ENCODE data around the gene UROC1. TPM values are rescaled to one million over a fixed set of nuclear protein-coding genes. Genes with fewer than 3 reads are reported as not detected.

Gene UROC1
- total and polyA plus RNA-seq, 9 of the 15 experiments (the other 6 are each of a cell fraction or from before 2014, with no cell fraction given) = not detected

DNA sequence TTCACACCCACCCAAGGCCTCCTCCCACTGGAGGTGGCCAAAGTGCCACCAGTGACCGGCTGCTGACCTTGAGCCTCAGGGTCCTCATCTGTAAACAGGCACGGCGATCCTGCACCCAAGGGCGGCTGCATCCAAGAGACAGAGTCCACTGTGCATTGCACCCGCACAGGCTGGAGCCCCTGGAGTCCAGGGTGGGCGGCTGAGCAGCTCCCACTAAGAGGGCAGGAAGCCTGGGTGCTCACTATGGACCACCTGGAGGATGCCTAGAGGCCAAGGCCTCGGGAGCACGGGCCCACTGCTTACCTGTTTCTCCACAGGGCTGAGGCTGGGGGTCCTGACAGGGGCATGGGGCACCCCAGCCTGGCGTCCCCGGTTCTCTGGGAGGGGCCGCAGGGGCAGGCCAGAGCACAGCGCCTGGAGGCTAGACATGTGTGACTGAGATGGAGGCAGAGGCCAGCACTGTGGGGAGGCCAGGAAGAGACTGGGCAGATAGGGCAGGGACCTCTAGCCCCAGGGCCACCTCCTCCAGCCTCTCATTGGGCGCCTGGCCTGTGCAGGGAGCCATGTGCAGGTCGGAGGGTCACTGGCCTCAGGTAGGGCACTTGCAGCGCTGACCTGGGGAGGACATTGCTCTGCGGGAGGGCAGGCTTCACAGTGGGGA lies at the start of gene UROC1 (continued):
- TF ChIP-seq NKRF (IDR thresholded peaks at IDR 0.05; ENCODE audit: borderline replicate concordance) (no peak), TRIM24 (IDR thresholded peaks at IDR 0.05) (no peak), ZNF695 (CRISPR knock-in tag; IDR thresholded peaks at IDR 0.05) (no peak), TFE3 (CRISPR knock-in tag; IDR thresholded peaks at IDR 0.05) (no peak), BCL6 (CRISPR knock-in tag; IDR thresholded peaks at IDR 0.05) (no peak)

DNA sequence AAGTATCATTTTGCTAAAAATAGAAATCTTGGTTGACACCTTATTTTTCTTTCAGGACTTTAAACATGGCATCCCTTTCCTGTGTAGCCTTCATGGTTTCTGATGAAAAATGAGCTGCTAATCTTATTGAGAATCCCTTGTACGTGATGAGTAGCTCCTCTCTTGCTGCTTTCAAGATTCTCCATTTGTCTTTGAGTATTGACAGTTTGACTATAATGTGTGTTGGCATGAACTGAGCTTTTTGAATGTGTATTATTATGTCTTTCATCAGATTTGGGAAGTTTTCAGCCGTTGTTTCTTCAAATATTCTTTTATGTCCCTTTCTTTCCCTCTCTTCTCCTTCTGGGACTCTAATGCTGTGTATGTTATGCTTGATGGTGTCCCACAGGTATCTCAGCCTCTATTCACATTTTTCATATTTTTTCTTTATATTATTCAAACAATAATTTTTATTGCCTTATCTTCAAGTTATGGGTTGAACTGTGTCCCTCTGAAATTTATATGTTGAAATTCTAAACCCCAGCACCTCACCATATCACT lies 45.2 kb upstream of the UROC1 start:
- POLR2A ChIA-PET = interaction anchor here (0.7 kb wide), 1 partner anchor 108 kb away, joined by 3 read pairs; no protein-coding TSS in a partner anchor
- no peak for TF ChIP-seq RBM25 (IDR thresholded peaks at IDR 0.05; ENCODE audit: low read depth, low read length, severe bottlenecking)
- TF ChIP-seq ZNF217 (CRISPR knock-in tag; IDR thresholded peaks at IDR 0.05) = no peak
- TF ChIP-seq ESRRA (IDR thresholded peaks at IDR 0.05; ENCODE audit: borderline replicate concordance, low read depth) = no peak
- TF ChIP-seq PTBP1 (IDR thresholded peaks at IDR 0.05; ENCODE audit: low read depth, low read length) = no peak
- TF ChIP-seq STAT5B (CRISPR knock-in tag; IDR thresholded peaks at IDR 0.05) = no peak
- no peak for TF ChIP-seq CBX1 (IDR thresholded peaks at IDR 0.05; ENCODE audit: low read depth)
- TF ChIP-seq, protein P1, sequence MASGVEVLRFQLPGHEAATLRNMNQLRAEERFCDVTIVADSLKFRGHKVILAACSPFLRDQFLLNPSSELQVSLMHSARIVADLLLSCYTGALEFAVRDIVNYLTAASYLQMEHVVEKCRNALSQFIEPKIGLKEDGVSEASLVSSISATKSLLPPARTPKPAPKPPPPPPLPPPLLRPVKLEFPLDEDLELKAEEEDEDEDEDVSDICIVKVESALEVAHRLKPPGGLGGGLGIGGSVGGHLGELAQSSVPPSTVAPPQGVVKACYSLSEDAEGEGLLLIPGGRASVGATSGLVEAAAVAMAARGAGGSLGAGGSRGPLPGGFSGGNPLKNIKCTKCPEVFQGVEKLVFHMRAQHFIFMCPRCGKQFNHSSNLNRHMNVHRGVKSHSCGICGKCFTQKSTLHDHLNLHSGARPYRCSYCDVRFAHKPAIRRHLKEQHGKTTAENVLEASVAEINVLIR (CRISPR knock-in tag; IDR thresholded peaks at IDR 0.05) = no peak
- TF ChIP-seq ZNF512 (tag; IDR thresholded peaks at IDR 0.05) = no peak
- no peak for TF ChIP-seq SMAD4 (CRISPR knock-in tag; conservative IDR thresholded peaks at IDR 0.05)
- no peak for TF ChIP-seq PRPF4 (IDR thresholded peaks at IDR 0.05; ENCODE audit: insufficient read depth, low read depth, low read length, poor library complexity, severe bottlenecking)

More for the DNA sequence above, 45.2 kb upstream of the UROC1 start:
- DNase-seq (ENCODE audit: extremely low read depth in 1 of 4, low spot score in 3 of 4) (no peak), ATAC-seq (no peak), FAIRE-seq (no peak)
- CTCF ChIA-PET (ENCODE audit: low intra/inter-chr PET ratio) = no interaction called here
- no peaks in the 10 kb centered on the region for H3K36me3 ChIP-seq (ENCODE audit: control insufficient read depth, insufficient read depth, low read length)
- H4K20me1 ChIP-seq (replicated peaks; ENCODE audit: control insufficient read depth, insufficient read depth, low read length) = no peaks in the 10 kb centered on the region
- in situ Hi-C loops (cut with MboI) (no loop called here), intact Hi-C loops (cut with micrococcal nuclease) (no loop called here)
- H3K27ac ChIP-seq (ENCODE audit: extremely low read depth, low read depth, low read length) = no peak overlapping the region
- H3K9me3 ChIP-seq (replicated peaks; ENCODE audit: control insufficient read depth, insufficient read depth, low read depth, low read length) = no peaks in the 10 kb centered on the region
- BruUV-seq (replicated peaks) = no TSS peak
- WGBS (ENCODE audit: insufficient coverage, low coverage, missing lambda C conversion rate) = 0% methylated on average over 2 of the region's 2 CpGs
- H3K4me2 ChIP-seq (ENCODE audit: insufficient read depth, low read length) = no peak overlapping the region
- no peaks in the 10 kb centered on the region for H3K79me2 ChIP-seq (ENCODE audit: control insufficient read depth, insufficient read depth, low read length)
- no peaks in the 10 kb centered on the region for H3K9me1 ChIP-seq (ENCODE audit: control insufficient read depth, insufficient read depth, low read length)
- H3K4me1 ChIP-seq (replicated peaks in 1 of 2; ENCODE audit: control insufficient read depth in 2 of 2, insufficient read depth in 2 of 2, low read length in 2 of 2) = no peaks in the 10 kb centered on the region
- H3K9ac ChIP-seq (ENCODE audit: insufficient read depth in 1 of 2, low read depth in 2 of 2, low read length in 2 of 2) = no peak overlapping the region
- H3K27me3 ChIP-seq (ENCODE audit: control insufficient read depth in 2 of 2, insufficient read depth in 2 of 2, low read length in 2 of 2) = peaks cover 2 to 4% of the 10 kb centered on the region in 2 experiments; a peak in 2 of 5 replicates
- no peak overlapping the region for H2AFZ ChIP-seq (ENCODE audit: low read depth, low read length)
- no peak overlapping the region for H3K4me3 ChIP-seq
